ENCODE data around the gene PDS5B.
"Not testable (repeated sequence)": the region's sequence is repeated elsewhere in the genome, so short reads cannot be mapped to it uniquely, and the experiment has no call there.

Gene PDS5B

DNA sequence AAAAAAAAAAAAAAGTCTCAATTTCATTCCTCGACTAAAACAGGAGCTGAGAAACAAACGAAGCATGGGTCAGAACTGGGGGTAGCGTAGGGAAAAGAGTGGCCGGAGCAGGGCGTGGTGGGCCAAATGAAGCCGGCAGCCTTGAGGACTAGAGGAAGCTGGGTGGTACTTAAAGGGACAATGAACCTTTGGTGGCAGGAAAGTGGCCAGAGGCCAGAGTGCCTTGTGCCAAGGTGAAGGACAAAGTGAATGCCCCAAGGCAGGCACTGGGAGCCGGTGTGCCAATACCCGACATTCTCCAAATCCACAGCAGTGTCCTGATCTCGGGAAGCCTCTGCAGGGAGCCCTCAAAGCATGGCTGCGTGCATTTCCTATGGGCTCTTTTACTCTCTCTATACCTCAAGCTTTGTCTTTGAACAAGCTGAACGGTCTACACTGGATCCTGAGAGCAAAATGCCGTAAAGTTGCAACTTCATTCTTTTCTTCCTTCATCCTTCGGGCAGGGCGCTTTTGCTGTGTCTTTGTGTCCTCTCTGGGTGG is 235.0 kb downstream of the PDS5B start:
- no peak for DNase-seq

DNA sequence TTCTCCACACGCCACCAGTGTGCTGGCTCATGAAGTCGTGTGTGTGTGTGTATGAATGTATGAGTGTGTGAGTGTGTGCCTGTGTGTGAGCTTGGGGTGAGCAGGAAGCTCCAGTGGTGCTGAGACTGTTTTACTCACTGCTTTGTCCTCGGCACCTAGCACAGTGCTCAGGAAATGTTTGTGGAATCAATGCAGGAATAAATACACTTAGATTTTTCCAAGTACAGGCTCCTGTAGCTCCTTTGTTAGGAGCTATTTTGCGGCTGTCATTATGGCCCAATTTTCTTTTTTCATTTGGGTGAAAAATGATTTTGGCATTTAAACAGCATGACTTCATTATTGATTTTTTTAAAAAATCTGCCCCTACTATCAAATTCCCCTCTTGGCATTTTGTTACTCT is 236.5 kb downstream of the PDS5B start:
- no peak for DNase-seq

- DNase-seq, result no peak
These were observed 237.3 kb downstream of the PDS5B start for GRCh38 chr13:32823597-32823996.

- no peak for DNase-seq
These were observed 237.8 kb downstream of the PDS5B start for GRCh38 chr13:32824061-32824460.

DNA sequence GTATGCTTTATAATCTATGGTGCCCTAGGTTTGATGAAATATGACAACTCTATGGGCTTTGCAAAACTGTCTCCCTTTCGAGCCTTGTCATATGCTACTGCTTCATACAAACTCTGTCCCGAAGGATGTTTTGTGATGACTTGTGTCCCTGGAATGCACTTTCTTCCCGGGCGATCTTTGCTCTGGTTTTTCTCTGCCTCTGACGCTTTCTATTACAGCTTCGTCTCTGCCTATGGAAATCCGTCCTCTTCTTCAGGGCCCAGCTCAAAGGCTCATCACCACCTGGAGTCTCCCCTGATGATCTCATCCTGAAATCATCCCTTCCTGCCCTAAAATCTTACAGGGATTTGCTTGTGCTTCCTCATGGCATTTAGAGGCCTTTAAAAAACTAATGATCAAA is 238.4 kb downstream of the PDS5B start:
- DNase-seq, result no peak

GRCh38 chr13:32825481-32825880 is 239.2 kb downstream of the PDS5B start:
- no peak for DNase-seq

GRCh38 chr13:32826372-32826771 is 240.1 kb downstream of the PDS5B start:
- not testable (repeated sequence) for DNase-seq

Measured in activated CD8-positive, alpha-beta memory T cell treated with anti-CD3 and anti-CD28 coated beads, Interleukin-2, amount 50 U/mL, for 4 hours (primary cell).